ENCODE data around the gene CALML4. TPM values are rescaled to one million over a fixed set of nuclear protein-coding genes. Genes with fewer than 3 reads are reported as not detected.
A peak's percentile ranks its signal among the peaks of the same experiment; 100 is the strongest.
"Not testable (repeated sequence)": the region's sequence is repeated elsewhere in the genome, so short reads cannot be mapped to it uniquely, and the experiment has no call there.

CALML4 gene
- total RNA-seq, 1 donor from 2014 or later, result 4.5 TPM

DNA sequence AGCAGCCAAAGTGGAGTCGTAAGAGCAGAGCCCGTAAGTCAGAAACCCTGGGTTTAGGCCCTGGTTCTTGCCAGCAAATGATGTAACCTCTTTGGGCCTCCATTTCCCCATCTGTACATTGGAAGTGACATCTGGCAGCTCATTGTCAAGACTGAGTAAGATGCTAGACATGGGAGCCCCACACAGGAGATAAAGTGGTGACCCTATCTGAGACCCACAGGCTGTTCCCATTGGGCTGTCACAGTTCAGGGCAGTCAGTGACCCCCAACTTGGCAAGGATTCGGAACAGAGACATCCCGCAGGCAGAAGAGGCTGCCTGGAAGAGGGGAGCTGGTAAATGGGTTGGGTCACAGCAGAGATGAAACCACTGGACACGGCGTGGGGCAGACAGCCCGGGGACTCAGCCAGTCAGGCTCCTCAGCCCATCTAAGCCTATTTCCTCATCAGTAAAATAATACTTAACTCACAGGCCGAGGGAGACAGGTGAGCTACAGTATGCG, 22.6 kb upstream of the CALML4 start:
- H3K4me3 ChIP-seq (ENCODE audit: low read depth, low read length), result peak overlapping the region; percentile 62
- no peaks in the 10 kb centered on the region for H3K36me3 ChIP-seq (ENCODE audit: control insufficient read depth, insufficient read depth, low read length)
- FAIRE-seq, result no peak
- no peak for DNase-seq (ENCODE audit: low read depth)
- TF ChIP-seq, protein P1, sequence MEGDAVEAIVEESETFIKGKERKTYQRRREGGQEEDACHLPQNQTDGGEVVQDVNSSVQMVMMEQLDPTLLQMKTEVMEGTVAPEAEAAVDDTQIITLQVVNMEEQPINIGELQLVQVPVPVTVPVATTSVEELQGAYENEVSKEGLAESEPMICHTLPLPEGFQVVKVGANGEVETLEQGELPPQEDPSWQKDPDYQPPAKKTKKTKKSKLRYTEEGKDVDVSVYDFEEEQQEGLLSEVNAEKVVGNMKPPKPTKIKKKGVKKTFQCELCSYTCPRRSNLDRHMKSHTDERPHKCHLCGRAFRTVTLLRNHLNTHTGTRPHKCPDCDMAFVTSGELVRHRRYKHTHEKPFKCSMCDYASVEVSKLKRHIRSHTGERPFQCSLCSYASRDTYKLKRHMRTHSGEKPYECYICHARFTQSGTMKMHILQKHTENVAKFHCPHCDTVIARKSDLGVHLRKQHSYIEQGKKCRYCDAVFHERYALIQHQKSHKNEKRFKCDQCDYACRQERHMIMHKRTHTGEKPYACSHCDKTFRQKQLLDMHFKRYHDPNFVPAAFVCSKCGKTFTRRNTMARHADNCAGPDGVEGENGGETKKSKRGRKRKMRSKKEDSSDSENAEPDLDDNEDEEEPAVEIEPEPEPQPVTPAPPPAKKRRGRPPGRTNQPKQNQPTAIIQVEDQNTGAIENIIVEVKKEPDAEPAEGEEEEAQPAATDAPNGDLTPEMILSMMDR (IDR thresholded peaks at IDR 0.05; ENCODE audit: insufficient read depth, low read length, severe bottlenecking), result no peak
- no peaks in the 10 kb centered on the region for H3K27me3 ChIP-seq (ENCODE audit: control insufficient read depth, insufficient read depth, low read length)

DNA sequence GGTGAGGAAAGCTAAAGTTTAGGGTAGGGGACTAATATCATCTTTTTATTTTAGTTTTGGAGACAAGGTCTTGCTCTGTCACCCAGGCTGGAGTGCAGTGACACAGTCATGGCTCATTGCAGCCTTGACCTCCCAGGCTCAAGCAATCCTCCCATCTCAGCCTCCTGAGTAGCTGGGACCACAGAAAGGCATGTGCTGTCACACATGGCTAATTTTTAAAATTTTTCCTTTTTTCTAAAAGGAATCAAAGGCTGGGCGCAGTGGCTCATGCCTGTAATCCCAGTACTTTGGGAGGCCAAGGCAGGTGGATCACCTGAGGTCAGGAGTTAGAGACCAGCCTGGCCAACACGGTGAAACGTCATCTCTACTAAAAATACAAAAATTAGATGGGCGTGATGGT, 20.3 kb upstream of the CALML4 start:
- not testable (repeated sequence) for H3K4me3 ChIP-seq (ENCODE audit: low read depth, low read length); H3K27me3 ChIP-seq (ENCODE audit: control insufficient read depth, insufficient read depth, low read length); H3K36me3 ChIP-seq (ENCODE audit: control insufficient read depth, insufficient read depth, low read length); FAIRE-seq; DNase-seq (ENCODE audit: low read depth)

DNA sequence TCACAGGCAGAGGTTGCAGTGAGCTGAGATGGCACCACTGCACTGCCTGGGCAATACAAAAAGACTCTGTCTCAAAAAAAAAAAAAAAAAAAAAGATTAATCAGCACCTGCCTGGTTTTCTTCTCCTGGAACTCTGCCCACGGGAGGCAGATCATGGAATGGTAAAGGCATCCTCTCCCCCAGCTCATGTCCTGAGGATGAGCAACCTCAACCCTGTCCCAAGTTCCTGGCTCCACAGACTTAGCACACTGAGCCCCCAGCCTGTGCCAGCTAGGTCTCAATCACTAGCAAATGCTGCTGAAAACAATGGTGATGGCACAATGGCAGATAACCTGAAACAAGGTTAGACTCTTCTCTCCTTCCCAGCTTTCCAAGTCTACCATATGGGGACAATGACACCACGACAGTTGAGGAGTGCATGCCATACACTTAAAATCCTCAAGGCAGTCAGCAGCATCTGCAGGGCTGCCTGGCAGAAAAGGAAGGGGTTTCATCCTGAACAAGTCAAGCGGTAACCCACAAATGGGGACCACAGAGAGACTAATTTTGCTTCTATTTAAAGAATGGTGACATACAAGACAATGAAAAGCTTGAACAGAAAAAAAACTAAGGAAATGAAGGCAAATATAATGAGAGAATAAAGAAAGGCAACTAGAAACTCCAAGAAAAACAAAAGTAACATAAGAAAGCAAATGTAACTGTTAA, 19.6 kb upstream of the CALML4 start:
- no peak overlapping the region for H3K4me3 ChIP-seq (ENCODE audit: low read depth, low read length)
- TF ChIP-seq, protein P1 (IDR thresholded peaks at IDR 0.05; ENCODE audit: insufficient read depth, low read length, severe bottlenecking), result no peak
- no peaks in the 10 kb centered on the region for H3K36me3 ChIP-seq (ENCODE audit: control insufficient read depth, insufficient read depth, low read length)
- no peaks in the 10 kb centered on the region for H3K27me3 ChIP-seq (ENCODE audit: control insufficient read depth, insufficient read depth, low read length)
- FAIRE-seq (no peak), DNase-seq (ENCODE audit: low read depth) (no peak)

DNA sequence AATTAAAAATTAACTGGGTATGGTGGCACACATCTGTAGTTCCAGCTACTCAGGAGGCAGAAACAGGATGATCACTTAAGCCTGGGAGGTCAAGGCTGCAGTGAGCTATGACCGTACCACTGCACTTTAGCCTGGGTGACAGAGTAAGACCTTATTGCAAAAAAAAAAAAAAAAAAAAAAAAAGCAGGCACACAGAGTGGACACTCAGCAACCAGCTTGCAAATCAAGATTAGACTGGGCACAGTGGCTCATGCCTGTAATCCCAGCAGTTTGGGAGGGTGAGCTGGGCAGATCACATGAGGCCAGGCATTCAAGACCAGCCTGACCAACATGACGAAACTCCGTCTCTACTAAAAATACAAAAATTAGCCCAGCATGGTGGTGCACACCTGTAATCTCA, 19.0 kb upstream of the CALML4 start:
- DNase-seq (ENCODE audit: low read depth) (no peak), FAIRE-seq (no peak)
- Histone ChIP-seq H3K4me3 (ENCODE audit: low read depth, low read length) (no peak overlapping the region), H3K36me3 (ENCODE audit: control insufficient read depth, insufficient read depth, low read length) (no peaks in the 10 kb centered on the region), H3K27me3 (ENCODE audit: control insufficient read depth, insufficient read depth, low read length) (no peaks in the 10 kb centered on the region)
- TF ChIP-seq, protein P1 (IDR thresholded peaks at IDR 0.05; ENCODE audit: insufficient read depth, low read length, severe bottlenecking), result no peak

DNA sequence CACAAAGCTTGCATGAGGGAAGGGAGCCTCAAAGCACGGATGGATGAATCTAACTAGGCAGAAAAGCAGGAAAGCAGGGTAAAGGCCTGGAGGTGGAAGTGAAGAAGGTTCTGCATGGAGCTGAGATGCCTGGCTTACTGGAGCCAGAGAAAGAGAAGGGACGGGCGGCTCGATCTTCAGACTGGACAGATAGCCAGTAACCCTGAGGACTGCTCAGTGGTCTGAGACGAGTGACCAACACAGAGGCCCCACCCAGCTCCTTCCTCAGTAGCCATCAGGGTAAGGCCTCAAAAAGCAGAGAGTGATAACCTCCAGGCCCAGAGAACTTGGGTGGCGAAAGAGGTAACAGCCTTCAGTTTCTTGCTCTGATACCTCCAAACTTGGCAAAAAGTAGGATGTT, 18.0 kb upstream of the CALML4 start:
- TF ChIP-seq, protein P1 (IDR thresholded peaks at IDR 0.05; ENCODE audit: insufficient read depth, low read length, severe bottlenecking), result no peak
- no peaks in the 10 kb centered on the region for H3K27me3 ChIP-seq (ENCODE audit: control insufficient read depth, insufficient read depth, low read length)
- no peaks in the 10 kb centered on the region for H3K36me3 ChIP-seq (ENCODE audit: control insufficient read depth, insufficient read depth, low read length)
- H3K4me3 ChIP-seq (ENCODE audit: low read depth, low read length), result no peak overlapping the region
- DNase-seq (ENCODE audit: low read depth) (no peak), FAIRE-seq (no peak)

DNA sequence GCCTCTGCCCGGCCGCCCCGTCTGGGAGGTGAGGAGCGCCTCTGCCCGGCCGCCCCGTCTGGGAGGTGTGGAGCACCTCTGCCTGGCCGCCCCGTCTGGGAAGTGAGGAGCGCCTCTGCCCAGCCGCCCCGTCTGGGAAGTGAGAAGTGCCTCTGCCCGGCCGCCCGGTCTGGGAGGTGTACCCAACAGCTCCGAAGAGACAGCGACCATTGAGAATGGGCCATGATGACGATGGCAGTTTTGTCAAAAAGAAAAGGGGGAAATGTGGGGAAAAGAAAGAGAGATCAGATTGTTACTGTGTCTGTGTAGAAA, 17.3 kb upstream of the CALML4 start:
- not testable (repeated sequence) for H3K4me3 ChIP-seq (ENCODE audit: low read depth, low read length); DNase-seq (ENCODE audit: low read depth); H3K36me3 ChIP-seq (ENCODE audit: control insufficient read depth, insufficient read depth, low read length); FAIRE-seq; H3K27me3 ChIP-seq (ENCODE audit: control insufficient read depth, insufficient read depth, low read length)

DNA sequence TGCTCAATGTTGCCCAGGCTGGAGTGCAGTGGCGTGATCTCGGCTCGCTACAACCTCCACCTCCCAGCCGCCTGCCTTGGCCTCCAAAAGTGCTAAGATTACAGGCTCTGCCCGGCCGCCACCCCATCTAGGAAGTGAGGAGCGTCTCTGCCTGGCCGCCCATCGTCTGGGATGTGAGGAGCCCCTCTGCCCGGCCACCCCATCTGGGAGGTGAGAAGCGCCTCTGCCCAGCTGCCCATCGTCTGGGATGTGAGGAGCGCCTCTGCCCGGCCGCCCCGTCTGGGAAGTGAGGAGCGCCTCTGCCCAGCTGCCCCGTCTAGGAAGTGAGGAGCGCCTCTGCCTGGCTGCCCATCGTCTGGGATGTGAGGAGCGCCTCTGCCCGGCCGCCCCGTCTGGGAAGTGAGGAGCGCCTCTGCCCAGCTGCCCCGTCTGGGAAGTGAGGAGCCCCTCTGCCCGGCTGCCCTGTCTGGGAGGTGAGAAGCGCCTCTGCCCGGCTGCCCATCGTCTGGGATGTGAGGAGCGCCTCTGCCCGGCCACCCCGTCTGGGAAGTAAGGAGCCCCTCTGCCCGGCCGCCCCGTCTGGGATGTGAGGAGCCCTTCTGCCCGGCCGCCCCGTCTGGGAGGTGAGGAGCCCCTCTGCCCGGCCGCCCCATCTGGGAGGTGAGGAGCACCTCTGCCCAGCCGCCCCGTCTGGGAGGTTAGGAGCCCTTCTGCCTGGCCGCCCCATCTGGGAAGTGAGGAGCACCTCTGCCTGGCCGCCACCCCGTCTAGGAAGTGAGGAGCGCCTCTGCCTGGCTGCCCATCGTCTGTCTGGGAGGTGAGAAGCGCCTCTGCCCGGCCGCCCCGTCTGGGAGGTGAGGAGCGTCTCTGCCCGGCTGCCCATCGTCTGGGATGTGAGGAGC, 16.6 kb upstream of the CALML4 start:
- not testable (repeated sequence) for H3K4me3 ChIP-seq (ENCODE audit: low read depth, low read length); H3K27me3 ChIP-seq (ENCODE audit: control insufficient read depth, insufficient read depth, low read length); H3K36me3 ChIP-seq (ENCODE audit: control insufficient read depth, insufficient read depth, low read length); DNase-seq (ENCODE audit: low read depth); FAIRE-seq

Measured in bronchial epithelial cell (primary cell).